H1 (cell line): ENCODE data around the gene HAPLN3. TPM values are rescaled to one million over a fixed set of nuclear protein-coding genes. Genes with fewer than 3 reads are reported as not detected.

ENCODE experiments used
- CTCF ChIA-PET: fragments of 300-600 bp; sonication (Branson Sonifier 250); formaldehyde crosslinking; loops from one replicate; lab custom pipeline; 2021; ENCODE audit not compliant: partially characterized antibody; lab: Charles Lee
- POLR2A ChIA-PET: fragments of 300-600 bp; sonication (Branson Sonifier 250); formaldehyde crosslinking; loops from one replicate; lab custom pipeline; 2021; ENCODE audit warnings: inconsistent platforms; ENCODE audit not compliant: partially characterized antibody; lab: Charles Lee
- DNase-seq, 2 experiments: peaks; one replicate each; pipeline versions ENCODE4 v3.0.0 to v3.0.0-alpha.2; 2010 to 2022; ENCODE audit warnings: low spot score in 2 of 2, low read depth in 1 of 2, mixed read lengths in 1 of 2
- FAIRE-seq: peaks from 2 replicates; lab custom pipeline; 2011; peaks lifted over from hg19 to GRCh38; lab: Jason Lieb, UNC
- H2AFZ ChIP-seq: 2 replicates; pipeline ENCODE4 v1.8.1; 2012; ENCODE audit warnings: low read length, inconsistent platforms
- H2AK5ac ChIP-seq: 2 replicates; pipeline ENCODE4 v1.6.1; 2013; ENCODE audit warnings: low read depth, low read length
- H2BK120ac ChIP-seq: replicated peaks from 2 replicates; pipeline ENCODE3; 2013; ENCODE audit warnings: low read depth, low read length, inconsistent platforms
- H2BK12ac ChIP-seq: 2 replicates; pipeline ENCODE4 v1.6.1; 2013; ENCODE audit warnings: low read depth, low read length
- H2BK15ac ChIP-seq: 2 replicates; pipeline ENCODE4 v1.6.1; 2013; ENCODE audit warnings: low read length
- H2BK20ac ChIP-seq: 2 replicates; pipeline ENCODE4 v1.6.1; 2013; ENCODE audit warnings: low read length
- H2BK5ac ChIP-seq: 2 replicates; pipeline ENCODE4 v1.6.1; 2013; ENCODE audit warnings: low read depth, low read length
- H3K14ac ChIP-seq: 2 replicates; pipeline ENCODE4 v1.6.1; 2013; ENCODE audit warnings: inconsistent platforms; ENCODE audit not compliant: insufficient read length
- H3K18ac ChIP-seq: 2 replicates; pipeline ENCODE4 v1.6.1; 2013; ENCODE audit warnings: low read length; ENCODE audit errors: extremely low read depth
- H3K23ac ChIP-seq: 2 replicates; pipeline ENCODE4 v1.6.1; 2013; ENCODE audit warnings: inconsistent platforms; ENCODE audit not compliant: insufficient read length
- H3K23me2 ChIP-seq: 2 replicates; pipeline ENCODE4 v1.6.1; 2013; ENCODE audit warnings: low read depth, low read length
- H3K27ac ChIP-seq: 2 replicates; pipeline ENCODE4 v1.6.1; 2011; ENCODE audit warnings: low read depth, low read length, inconsistent platforms
- H3K27me3 ChIP-seq, 4 experiments: replicated peaks in 1 of 4; 1 replicate in 1 of 4; 2 replicates in 3 of 4; pipeline versions ENCODE4 v1.6.1 to v1.8.1; 2011 to 2013; ENCODE audit warnings: low read length in 3 of 4, mild to moderate bottlenecking in 3 of 4, inconsistent platforms in 2 of 4, mixed read lengths in 2 of 4, moderate library complexity in 1 of 4; ENCODE audit not compliant: control insufficient read depth in 3 of 4, insufficient read depth in 3 of 4; ENCODE audit errors: extremely low read depth in 1 of 4
- H3K36me3 ChIP-seq, 4 experiments: 2 replicates each; pipeline versions ENCODE4 v1.6.1 to v1.8.1; 2011 to 2013; ENCODE audit warnings: mild to moderate bottlenecking in 4 of 4, low read length in 3 of 4, moderate library complexity in 2 of 4, control low read depth in 1 of 4, inconsistent platforms in 1 of 4; ENCODE audit not compliant: insufficient read depth in 4 of 4, control insufficient read depth in 2 of 4
- H3K4ac ChIP-seq: replicated peaks from 2 replicates; pipeline ENCODE3; 2013; ENCODE audit warnings: low read length, low read depth, mixed read lengths, inconsistent platforms; ENCODE audit not compliant: insufficient read length
- H3K4me1 ChIP-seq, 4 experiments: replicated peaks in 1 of 4; 1 replicate in 1 of 4; 2 replicates in 3 of 4; pipeline versions ENCODE4 v1.6.1 to v1.8.1; 2011 to 2013; ENCODE audit warnings: low read length in 3 of 4, inconsistent platforms in 2 of 4, mixed read lengths in 1 of 4; ENCODE audit not compliant: insufficient read depth in 4 of 4, control insufficient read depth in 3 of 4
- H3K4me2 ChIP-seq, 2 experiments: 2 replicates each; pipeline versions ENCODE4 v1.6.1 to v1.8.1; 2011 to 2013; ENCODE audit warnings: low read depth in 2 of 2, low read length in 2 of 2, control low read depth in 1 of 2, inconsistent platforms in 1 of 2, mild to moderate bottlenecking in 1 of 2; ENCODE audit not compliant: insufficient read depth in 1 of 2
- H3K4me3 ChIP-seq, 4 experiments: fragments of 200-600, 300-600 bp in 1 of 4; sonication (generic), shearing (Covaris generic), sonication (Bioruptor Twin) in 1 of 4; 2 replicates each; pipeline versions ENCODE4 v1.5.1 to v1.8.1; 2011 to 2016; ENCODE audit warnings: low read length in 4 of 4, low read depth in 3 of 4, control low read depth in 2 of 4, inconsistent platforms in 2 of 4, mild to moderate bottlenecking in 2 of 4, mixed read lengths in 1 of 4, moderate library complexity in 1 of 4; ENCODE audit not compliant: insufficient read depth in 2 of 4; ENCODE audit errors: extremely low read depth in 1 of 4
- H3K56ac ChIP-seq: replicated peaks from 2 replicates; pipeline ENCODE3; 2013; ENCODE audit warnings: low read depth, mild to moderate bottlenecking, mixed read lengths, low read length, inconsistent platforms; ENCODE audit not compliant: insufficient read length
- H3K79me1 ChIP-seq: 2 replicates; pipeline ENCODE4 v1.6.1; 2013; ENCODE audit warnings: low read depth, low read length, control low read depth
- H3K79me2 ChIP-seq, 2 experiments: 2 replicates each; pipeline versions ENCODE4 v1.6.1 to v1.8.1; 2012 to 2013; ENCODE audit warnings: low read length in 2 of 2, mild to moderate bottlenecking in 2 of 2, inconsistent platforms in 1 of 2; ENCODE audit not compliant: insufficient read depth in 2 of 2, control insufficient read depth in 1 of 2
- H3K9ac ChIP-seq, 4 experiments: replicated peaks in 1 of 4; 1 replicate in 1 of 4; 2 replicates in 3 of 4; pipeline versions ENCODE4 v1.6.1 to v1.8.1; 2011 to 2013; ENCODE audit warnings: low read depth in 3 of 4, low read length in 3 of 4, control low read depth in 2 of 4, mild to moderate bottlenecking in 2 of 4, moderate library complexity in 2 of 4, inconsistent platforms in 1 of 4; ENCODE audit errors: extremely low read depth in 1 of 4
- H3K9me3 ChIP-seq, 2 experiments: 2 replicates each; pipeline versions ENCODE4 v1.6.1 to v1.8.1; 2012 to 2013; ENCODE audit warnings: mild to moderate bottlenecking in 2 of 2, moderate library complexity in 2 of 2, control low read depth in 1 of 2, inconsistent platforms in 1 of 2, low read depth in 1 of 2, low read length in 1 of 2, mixed read lengths in 1 of 2; ENCODE audit not compliant: insufficient read depth in 2 of 2
- H4K20me1 ChIP-seq, 2 experiments: replicated peaks in 1 of 2; 2 replicates each; pipeline versions ENCODE3 to v1.8.1; 2011 to 2013; ENCODE audit warnings: inconsistent platforms in 2 of 2, low read length in 2 of 2, mild to moderate bottlenecking in 1 of 2; ENCODE audit not compliant: insufficient read depth in 2 of 2, control insufficient read depth in 1 of 2
- H4K5ac ChIP-seq: 2 replicates; pipeline ENCODE4 v1.6.1; 2013; ENCODE audit warnings: low read length, low read depth, mixed read lengths, inconsistent platforms; ENCODE audit not compliant: insufficient read length
- H4K8ac ChIP-seq: 2 replicates; pipeline ENCODE4 v1.8.0; 2013; ENCODE audit warnings: mild to moderate bottlenecking, moderate library complexity, low read length, inconsistent platforms; ENCODE audit not compliant: insufficient read depth; ENCODE audit errors: extremely low read depth
- H4K91ac ChIP-seq: replicated peaks from 2 replicates; pipeline ENCODE3; 2013; ENCODE audit warnings: low read length, mixed read lengths, inconsistent platforms; ENCODE audit not compliant: insufficient read length
- ASH2L ChIP-seq: fragments of 200-600, 300-600 bp; sonication (generic); IDR thresholded peaks from one replicate; pipeline ENCODE4 v1.7.1; 2017; ENCODE audit warnings: low read length
- ATF2 ChIP-seq: IDR thresholded peaks from 2 replicates; pipeline ENCODE4 v1.6.1; 2012; ENCODE audit warnings: low read length, inconsistent platforms
- BCL11A ChIP-seq, 2 experiments: IDR thresholded peaks; one replicate each; pipeline ENCODE4 v1.6.1; 2011; ENCODE audit warnings: low read depth in 2 of 2, low read length in 2 of 2, mild to moderate bottlenecking in 2 of 2
- CBX5 ChIP-seq: fragments of 300-800, 300-1000 bp; sonication (generic); IDR thresholded peaks from 2 replicates; pipeline ENCODE4 v1.7.1; 2016; ENCODE audit warnings: antibody characterized with exemption, low read length, low read depth
- CEBPB ChIP-seq: IDR thresholded peaks from 2 replicates; pipeline ENCODE4 v1.6.1; 2012; ENCODE audit warnings: low read depth, low read length
- E2F6 ChIP-seq: IDR thresholded peaks from 2 replicates; pipeline ENCODE4 v1.6.1; 2012; ENCODE audit warnings: inconsistent platforms
- HDAC6 ChIP-seq: IDR thresholded peaks from one replicate; pipeline ENCODE4 v1.7.1; 2012; ENCODE audit warnings: low read depth, mild to moderate bottlenecking, inconsistent platforms, low read length, moderate library complexity
- POLR2A ChIP-seq, 2 experiments: IDR thresholded peaks; 1 replicate in 1 of 2; 2 replicates in 1 of 2; pipeline ENCODE4 v1.6.1; 2011; ENCODE audit warnings: low read depth in 2 of 2, low read length in 2 of 2, mild to moderate bottlenecking in 2 of 2; ENCODE audit errors: control extremely low read depth in 1 of 2
- SIN3A ChIP-seq, 2 experiments: IDR thresholded peaks in 1 of 2; conservative IDR thresholded peaks in 1 of 2; 2 replicates each; pipeline ENCODE4 v1.6.1; 2011 to 2012; ENCODE audit warnings: low read length in 2 of 2, improper control_type of control experiment in 1 of 2, low read depth in 1 of 2, mild to moderate bottlenecking in 1 of 2
- SRF ChIP-seq: IDR thresholded peaks from 2 replicates; pipeline ENCODE4 v1.6.1; 2011; ENCODE audit warnings: mild to moderate bottlenecking, low read depth, low read length, moderate library complexity
- USF2 ChIP-seq: IDR thresholded peaks from 2 replicates; pipeline ENCODE4 v1.6.1; 2011; ENCODE audit warnings: low read length, improper control_type of control experiment
- WGBS, 2 experiments: shearing (Covaris generic) in 1 of 2; methylation state at CpG; one replicate each; pipeline versions ENCODE4 v1.1.6 to v1.1.7; 2013 to 2015; ENCODE audit warnings: low lambda C conversion rate in 2 of 2, mixed read lengths in 2 of 2, inconsistent platforms in 1 of 2, low coverage in 1 of 2, missing lambda C conversion rate in 1 of 2; ENCODE audit not compliant: insufficient replicate concordance in 2 of 2, insufficient coverage in 1 of 2, insufficient read length in 1 of 2; ENCODE audit errors: extremely low coverage in 1 of 2, missing lambda C conversion rate in 1 of 2; 5-methylcytosine and 5-hydroxymethylcytosine counted together
- polyA plus RNA-seq, 7 experiments: library from polyadenylated mRNA; depleted of rRNA in 3 of 7; stranded (reverse) in 5 of 7; unstranded in 2 of 7; fragments of >200 nt in 5 of 7; fragments of 200-250 nt in 2 of 7; gene quantifications; 1 replicate in 5 of 7; 2 replicates in 1 of 7; 4 replicates in 1 of 7; pipeline versions ENCODE4 v1.2.1 to v1.2.3, GENCODE V29; 2011 to 2013; ENCODE audit warnings: missing spikeins in 2 of 7, mixed read lengths in 2 of 7
- total RNA-seq: library from RNA; stranded (reverse); fragmentation: NEBNext Ultra II Directional; extraction: Animal tissue kit (Norgen Biotek cat#: 25700); gene quantifications from 2 replicates; pipeline ENCODE4 v1.2.1, GENCODE V29; 2021

HAPLN3 gene
- total and polyA plus RNA-seq, 2 of the 8 experiments (the other 6 are each of a cell fraction or from before 2014, with no cell fraction given), result 76.2 to 79.7 TPM

GRCh38 chr15:88848203-88848602, 47.1 kb downstream of the HAPLN3 start:
- POLR2A ChIA-PET, result no interaction called here
- DNase-seq (no peak), FAIRE-seq (no peak)
- Histone ChIP-seq H4K20me1 (no peaks in the 10 kb centered on the region), H2BK15ac (no peak overlapping the region), H3K27me3 (no peaks in the 10 kb centered on the region), H4K91ac (no peak overlapping the region), H4K8ac (no peak overlapping the region), H3K4me1 (no peaks in the 10 kb centered on the region), H2AFZ (no peak overlapping the region), H3K79me1 (no peaks in the 10 kb centered on the region), H3K4me3 (no peak overlapping the region), H3K18ac (no peak overlapping the region), H2BK20ac (no peak overlapping the region), H2BK5ac (no peak overlapping the region), H3K79me2 (no peaks in the 10 kb centered on the region), H3K9me3 (no peaks in the 10 kb centered on the region), H3K23me2 (no peaks in the 10 kb centered on the region), H3K56ac (no peak overlapping the region), H3K14ac (no peak overlapping the region), H2BK120ac (no peak overlapping the region), H3K36me3 (no peaks in the 10 kb centered on the region), H3K4me2 (no peak overlapping the region), H3K27ac (no peak overlapping the region), H3K4ac (no peak overlapping the region), H3K23ac (no peak overlapping the region), H2AK5ac (no peak overlapping the region), H4K5ac (no peak overlapping the region), H2BK12ac (no peak overlapping the region), H3K9ac (no peak overlapping the region)
- 92% methylated on average over 3 of the region's 3 CpGs; no CpG with 5 or more reads in 1 of the 2 experiments for WGBS, 2 experiments
- CTCF ChIA-PET, result interaction anchor here (2.1 kb wide), 1 partner anchor 14 kb away, joined by 6 read pairs; no protein-coding TSS in a partner anchor
- no peak for TF ChIP-seq SRF
- no peak for TF ChIP-seq BCL11A (IDR thresholded peaks at IDR 0.05; ENCODE audit: low read depth in 2 of 2, low read length in 2 of 2)
- TF ChIP-seq SIN3A (conservative IDR thresholded peaks at IDR 0.05 in 1 of 2, IDR thresholded peaks at IDR 0.05 in 1 of 2; ENCODE audit: low read depth in 1 of 2, low read length in 2 of 2), result no peak
- TF ChIP-seq ATF2, result no peak
- TF ChIP-seq CEBPB, result no peak
- TF ChIP-seq E2F6, result no peak
- no peak for TF ChIP-seq HDAC6
- TF ChIP-seq USF2, result no peak
- no peak for TF ChIP-seq CBX5
- no peak for TF ChIP-seq POLR2A (IDR thresholded peaks at IDR 0.05; ENCODE audit: control extremely low read depth in 1 of 2, low read depth in 2 of 2, low read length in 2 of 2)
- no peak for TF ChIP-seq ASH2L
